IPS-11a (cell line): ENCODE results near the gene USP30.

ENCODE experiments used
- H3K4me3 ChIP-seq: one replicate; pipeline ENCODE4 v1.5.1; 2013; ENCODE audit warnings: low read depth, low read length, control low read depth

Gene USP30

DNA sequence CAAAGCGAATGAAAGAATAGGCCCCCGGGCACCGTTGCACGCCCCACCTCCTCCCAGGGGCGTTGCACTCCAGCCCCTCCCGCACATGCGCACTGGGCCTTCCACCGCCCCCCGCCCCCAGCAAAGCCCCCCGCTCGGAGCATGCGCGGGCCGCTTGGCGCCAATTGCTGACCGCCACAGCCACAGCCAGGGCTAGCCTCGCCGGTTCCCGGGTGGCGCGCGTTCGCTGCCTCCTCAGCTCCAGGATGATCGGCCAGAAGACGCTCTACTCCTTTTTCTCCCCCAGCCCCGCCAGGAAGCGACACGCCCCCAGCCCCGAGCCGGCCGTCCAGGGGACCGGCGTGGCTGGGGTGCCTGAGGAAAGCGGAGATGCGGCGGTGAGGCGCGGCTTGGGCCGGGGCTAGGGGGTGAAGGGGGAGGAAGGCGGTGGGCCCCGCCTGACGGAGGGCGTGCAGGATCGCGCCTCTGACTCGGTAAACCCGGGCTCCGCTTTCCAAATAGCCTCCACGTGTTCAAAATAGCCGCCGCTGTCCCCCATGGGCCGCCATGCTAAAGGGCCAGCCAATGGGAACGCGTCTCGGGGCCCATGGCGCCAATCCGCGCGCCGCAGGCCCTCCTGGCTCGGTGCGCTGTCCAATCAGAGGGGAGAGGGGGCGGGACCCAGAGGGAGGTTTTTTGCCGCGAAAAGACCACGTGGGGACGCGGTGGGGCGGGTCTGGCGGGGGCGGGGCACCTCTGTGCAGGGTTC lies 45.2 kb downstream of the USP30 start, which contains the start of gene UNG:
TSS of gene UNG (plus strand) at position 163 of the 748 bp plus-strand sequence. CDS start at position 246, 83 bp downstream.
- H3K4me3 ChIP-seq: peak within 1 kb of the TSS; percentile 76

DNA sequence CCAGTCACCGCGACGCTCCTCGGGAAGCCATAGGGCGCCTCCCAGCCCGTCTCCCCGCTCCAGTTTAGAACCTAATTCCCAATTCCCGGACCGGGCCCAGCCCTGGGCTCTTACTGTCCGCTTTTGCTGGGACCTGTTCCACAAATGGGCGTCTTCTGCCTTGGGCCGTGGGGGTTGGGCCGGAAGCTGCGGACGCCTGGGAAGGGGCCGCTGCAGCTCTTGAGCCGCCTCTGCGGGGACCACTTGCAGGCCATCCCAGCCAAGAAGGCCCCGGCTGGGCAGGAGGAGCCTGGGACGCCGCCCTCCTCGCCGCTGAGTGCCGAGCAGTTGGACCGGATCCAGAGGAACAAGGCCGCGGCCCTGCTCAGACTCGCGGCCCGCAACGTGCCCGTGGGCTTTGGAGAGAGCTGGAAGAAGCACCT lies 45.8 kb downstream of the USP30 start:
- H3K4me3 ChIP-seq: peak overlapping the region; percentile 76

- H3K4me3 ChIP-seq: peak overlapping the region; percentile 76
These were observed 46.3 kb downstream of the USP30 start for GRCh38 chr12:109098651-109099050.

DNA sequence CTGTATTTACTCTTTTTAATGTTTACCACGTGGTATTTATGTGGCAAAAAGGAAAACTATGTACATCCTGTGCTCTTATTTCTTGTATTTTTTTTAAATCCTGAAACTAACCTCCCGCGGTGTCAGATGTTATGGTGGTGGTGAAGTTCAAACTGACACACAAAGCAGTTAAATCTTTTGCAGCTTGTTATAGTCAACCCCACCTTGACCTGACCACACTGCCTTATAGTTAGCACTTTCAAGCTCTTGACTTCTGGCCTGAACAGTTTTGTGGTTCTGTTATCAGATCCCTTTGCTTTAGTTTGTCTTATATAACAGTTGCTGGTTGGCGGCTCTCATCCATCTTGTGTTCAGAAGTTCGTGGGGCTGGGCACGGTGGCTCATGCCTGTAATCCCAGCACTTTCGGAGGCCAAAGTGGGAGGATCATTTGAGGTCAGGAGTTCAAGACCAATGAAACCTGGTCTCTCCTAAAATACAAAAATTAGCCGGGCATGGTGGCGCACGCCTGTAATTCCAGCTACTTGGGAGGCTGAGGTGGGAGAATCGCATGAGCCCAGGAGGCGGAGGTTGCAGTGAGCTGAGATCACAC lies 47.1 kb downstream of the USP30 start:
- no peak overlapping the region for H3K4me3 ChIP-seq

DNA sequence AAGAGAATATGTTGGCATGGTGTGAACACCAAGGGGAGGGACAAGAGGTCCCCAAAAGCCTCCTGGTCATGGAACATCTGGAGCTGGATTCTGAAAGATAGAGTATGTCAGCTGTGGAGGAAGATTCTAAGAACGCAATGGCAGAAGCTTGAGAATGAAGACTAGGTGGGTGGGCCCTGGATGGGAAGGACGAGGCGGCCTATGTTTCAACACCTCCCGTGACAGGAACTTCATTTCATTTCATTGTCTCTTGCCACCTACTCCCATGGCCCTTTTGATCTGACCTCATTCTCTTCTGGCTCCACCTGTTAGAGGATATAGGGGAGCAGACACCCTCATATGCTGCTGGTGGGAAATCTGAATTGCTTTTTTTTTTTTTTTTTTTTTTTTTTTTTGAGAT lies 48.4 kb downstream of the USP30 start:
- H3K4me3 ChIP-seq: no peak overlapping the region

DNA sequence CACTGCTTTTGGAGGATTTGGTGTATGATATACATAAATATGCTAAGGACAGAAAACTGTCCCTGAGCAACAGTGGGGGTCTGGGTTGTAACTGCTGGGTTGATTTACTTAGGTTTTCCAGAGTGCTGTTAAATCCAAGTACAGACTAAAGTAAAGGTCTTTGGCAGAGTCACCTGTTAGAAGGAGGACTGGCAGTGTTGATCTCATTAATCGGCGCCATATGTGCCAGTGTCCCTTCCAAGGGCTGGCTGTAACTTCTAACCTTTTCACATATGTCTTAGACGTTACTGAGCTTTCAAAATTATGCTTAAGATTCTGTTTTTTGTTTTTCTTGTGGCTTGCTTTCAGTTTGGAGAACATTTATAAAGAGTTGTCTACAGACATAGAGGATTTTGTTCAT lies 50.1 kb downstream of the USP30 start:
- H3K4me3 ChIP-seq: no peak overlapping the region

DNA sequence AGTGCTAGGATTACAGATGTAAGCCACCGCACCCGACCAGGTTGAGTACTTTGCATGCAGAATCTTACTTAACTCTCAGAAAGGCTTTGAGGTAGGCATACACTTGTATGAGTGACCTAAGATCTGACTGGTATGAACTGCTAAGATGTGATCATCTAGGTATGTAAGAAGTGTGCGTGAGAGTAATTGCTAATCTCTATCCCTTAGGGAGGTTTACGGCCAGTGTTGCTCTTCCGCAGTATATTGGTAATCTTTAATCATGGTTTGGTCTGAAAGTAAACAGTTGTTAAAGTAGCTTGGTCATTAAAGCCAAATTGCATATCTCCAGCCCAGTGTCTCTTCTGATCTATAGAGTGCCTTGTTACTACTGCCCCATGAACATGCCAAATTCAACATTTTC lies 52.8 kb downstream of the USP30 start:
- no peak overlapping the region for H3K4me3 ChIP-seq

DNA sequence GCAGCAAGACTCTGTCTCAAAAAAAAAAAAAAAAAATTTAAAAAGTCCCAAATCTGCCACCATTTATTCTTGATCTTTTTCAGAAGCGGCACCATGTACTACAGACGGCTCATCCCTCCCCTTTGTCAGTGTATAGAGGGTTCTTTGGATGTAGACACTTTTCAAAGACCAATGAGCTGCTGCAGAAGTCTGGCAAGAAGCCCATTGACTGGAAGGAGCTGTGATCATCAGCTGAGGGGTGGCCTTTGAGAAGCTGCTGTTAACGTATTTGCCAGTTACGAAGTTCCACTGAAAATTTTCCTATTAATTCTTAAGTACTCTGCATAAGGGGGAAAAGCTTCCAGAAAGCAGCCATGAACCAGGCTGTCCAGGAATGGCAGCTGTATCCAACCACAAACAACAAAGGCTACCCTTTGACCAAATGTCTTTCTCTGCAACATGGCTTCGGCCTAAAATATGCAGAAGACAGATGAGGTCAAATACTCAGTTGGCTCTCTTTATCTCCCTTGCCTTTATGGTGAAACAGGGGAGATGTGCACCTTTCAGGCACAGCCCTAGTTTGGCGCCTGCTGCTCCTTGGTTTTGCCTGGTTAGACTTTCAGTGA lies 57.5 kb downstream of the USP30 start:
- H3K4me3 ChIP-seq: no peak overlapping the region

GRCh38 chr12:109110988-109111495 lies 58.7 kb downstream of the USP30 start:
- peak overlapping the region; percentile 24 for H3K4me3 ChIP-seq

DNA sequence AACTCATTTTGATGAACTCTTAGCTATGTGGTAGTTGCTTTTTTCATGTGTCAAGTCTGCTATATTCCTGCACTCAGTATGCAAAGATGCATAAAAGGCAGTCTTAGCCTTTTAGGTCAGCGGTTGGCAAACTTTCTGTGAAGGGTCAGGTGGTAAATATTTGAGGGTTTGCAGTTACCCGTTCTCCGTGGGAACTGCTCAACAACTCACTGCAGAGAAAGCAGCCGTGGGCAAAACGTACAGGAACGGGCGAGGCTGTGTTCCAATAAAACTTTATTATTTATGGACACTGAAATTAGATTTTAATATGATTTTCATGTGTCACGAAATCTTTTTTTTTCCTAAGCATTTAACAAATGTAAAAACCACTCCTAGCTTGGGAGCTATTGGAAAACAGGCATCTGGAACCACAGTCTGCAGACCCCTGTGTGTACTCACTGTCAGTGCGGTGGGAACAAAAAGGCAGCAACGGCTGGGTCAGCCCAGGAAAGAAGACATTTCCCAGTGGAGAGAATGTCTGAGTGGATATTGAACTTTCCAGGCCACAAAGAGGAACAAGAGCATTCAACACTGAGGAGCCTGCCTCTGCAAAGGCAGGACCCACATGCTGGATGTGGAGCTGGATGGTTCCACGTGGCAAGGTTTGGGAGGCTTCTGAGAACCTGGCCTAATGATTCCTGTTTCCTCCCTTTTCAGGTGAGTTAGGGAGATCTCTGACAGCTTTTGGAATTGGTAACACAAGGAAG lies 60.5 kb downstream of the USP30 start:
- no peak overlapping the region for H3K4me3 ChIP-seq

DNA sequence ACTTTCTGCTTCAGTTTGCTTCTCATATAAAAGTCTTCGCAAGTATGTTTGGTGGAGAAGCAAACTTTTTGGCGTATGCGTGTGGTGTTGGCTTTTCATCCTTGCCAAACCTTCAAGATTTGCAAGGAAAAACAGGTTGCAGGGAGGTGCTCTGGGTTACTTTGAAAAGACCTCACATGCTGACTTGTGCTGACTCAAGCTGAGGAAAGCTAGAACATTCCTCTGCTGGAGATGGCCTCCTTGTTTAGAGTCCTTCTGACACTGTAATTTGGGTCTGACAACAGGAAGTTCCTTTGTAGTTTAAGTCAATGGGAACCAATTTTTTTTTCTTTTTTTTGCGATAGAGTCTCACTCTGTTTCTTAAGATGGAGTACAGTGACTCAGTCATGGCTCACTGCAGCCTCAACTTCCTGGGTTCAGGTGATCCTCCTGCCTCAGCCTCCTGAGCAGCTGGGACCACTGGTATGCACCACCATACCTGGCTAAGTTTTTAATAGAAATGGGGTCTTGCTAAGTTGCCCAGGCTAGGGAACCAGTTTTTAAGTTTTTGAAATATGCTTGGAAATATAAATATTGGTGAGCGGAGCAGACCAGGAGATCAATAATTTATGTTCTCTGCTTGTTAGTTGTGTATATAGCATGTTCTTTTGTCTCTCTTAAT lies 61.4 kb downstream of the USP30 start:
- H3K4me3 ChIP-seq: no peak overlapping the region

DNA sequence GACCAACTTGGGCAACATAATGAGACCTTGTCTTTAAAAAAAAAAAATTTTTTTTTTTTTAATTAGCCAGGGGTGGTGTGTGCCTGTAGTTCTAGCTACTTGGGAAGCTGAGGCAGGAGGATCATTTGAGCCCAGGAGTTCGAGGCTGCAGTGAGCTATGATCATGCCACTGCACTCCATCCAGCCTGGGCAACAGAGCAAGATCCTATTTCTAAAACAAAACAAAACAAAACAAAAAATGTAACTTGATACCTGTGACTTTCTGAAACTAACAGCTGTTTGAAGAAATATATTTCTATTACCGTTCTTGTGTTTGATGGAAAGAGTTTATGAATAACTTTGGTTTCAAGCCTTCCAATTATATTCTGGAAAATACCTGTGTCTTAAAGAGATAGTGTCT lies 62.3 kb downstream of the USP30 start:
- no peak overlapping the region for H3K4me3 ChIP-seq

DNA sequence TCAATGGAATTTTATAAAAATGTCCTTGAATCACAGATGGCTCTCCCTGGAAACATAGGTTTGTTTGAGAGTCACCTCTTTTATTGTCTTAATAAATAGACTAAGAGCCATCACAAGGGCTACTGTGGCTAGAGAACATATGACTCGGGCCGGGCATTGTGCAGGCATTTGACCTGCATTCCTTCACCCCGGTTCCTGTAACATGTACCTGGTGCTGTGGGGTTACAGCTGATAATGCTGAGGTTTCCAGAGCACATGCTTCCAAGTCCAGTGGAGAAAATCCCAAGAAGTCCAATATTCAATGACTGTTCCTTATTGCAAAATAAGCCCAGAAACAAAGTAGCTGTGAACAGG lies 63.0 kb downstream of the USP30 start:
- no peak overlapping the region for H3K4me3 ChIP-seq

- H3K4me3 ChIP-seq: no peak within 1 kb of the TSS
These were observed 63.6 kb downstream of the USP30 start, which contains the start of gene ACACB for GRCh38 chr12:109115758-109116610. Gene ACACB (plus strand): TSS chr12:109116587. CDS start chr12:109139406, 22,819 bp downstream.

DNA sequence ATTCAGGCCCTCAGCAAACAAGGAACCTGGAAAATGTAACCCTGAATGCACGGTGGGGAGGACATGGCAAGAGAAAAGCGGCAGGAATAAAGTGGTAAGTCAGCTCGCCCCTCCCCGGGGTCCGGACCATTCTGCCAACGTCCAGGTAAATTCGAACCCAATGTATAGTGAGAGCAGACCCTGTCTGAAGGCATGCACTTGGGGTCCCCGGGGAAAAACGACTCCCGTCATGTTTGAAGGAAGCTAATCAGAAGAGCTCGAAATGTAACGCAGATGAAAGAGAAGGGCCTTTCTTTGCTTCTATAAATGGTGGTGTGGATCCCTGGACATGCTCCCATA lies 64.2 kb downstream of the USP30 start:
- no peak overlapping the region for H3K4me3 ChIP-seq

GRCh38 chr12:109120095-109120494 lies 67.7 kb downstream of the USP30 start:
- no peak overlapping the region for H3K4me3 ChIP-seq

- H3K4me3 ChIP-seq: no peak overlapping the region
These were observed 68.2 kb downstream of the USP30 start for GRCh38 chr12:109120557-109120956.

- no peak overlapping the region for H3K4me3 ChIP-seq
These were observed 69.0 kb downstream of the USP30 start for GRCh38 chr12:109121346-109121880.

DNA sequence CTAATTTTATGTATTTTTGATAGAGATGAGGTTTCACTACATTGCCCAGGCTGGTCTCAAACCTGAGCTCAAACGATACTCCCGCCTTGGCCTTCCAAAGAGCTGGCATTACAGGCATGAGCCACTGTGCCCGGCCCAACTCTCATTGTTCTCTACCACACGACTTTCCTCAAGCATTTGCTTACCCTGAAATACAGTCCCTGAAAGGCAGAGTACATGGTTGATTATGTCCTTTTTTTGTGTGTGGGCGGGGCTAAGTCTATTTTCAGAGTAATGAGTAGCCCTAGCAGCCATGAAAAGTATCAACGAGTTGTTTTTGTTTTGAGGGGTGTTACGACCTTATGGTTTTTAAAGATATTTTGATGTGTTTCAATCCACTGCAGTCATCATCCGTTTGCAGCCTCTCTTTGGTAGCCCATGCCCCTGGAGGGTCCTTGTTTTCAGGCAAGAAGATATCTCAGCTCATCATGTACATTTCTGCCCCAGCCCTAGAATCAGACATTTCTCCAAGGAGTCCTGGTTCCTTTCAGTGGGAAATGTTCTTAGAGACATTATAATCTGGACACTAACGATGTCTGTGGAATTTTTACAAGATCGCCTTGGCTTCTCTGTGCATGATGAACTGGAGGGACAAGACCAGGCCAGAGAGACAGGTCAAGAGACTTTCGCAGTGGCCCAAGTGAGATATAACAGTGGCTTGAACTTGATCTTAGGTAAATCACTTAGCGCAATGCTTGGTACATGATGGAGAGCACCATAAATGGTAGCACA lies 72.7 kb downstream of the USP30 start:
- no peak overlapping the region for H3K4me3 ChIP-seq
